Daoy (cell line): Measurements from ENCODE around the gene MARCHF2. TPM values are rescaled to one million over a fixed set of nuclear protein-coding genes. Genes with fewer than 3 reads are reported as not detected.
A peak's percentile ranks its signal among the peaks of the same experiment; 100 is the strongest.
"Not testable (repeated sequence)": the region's sequence is repeated elsewhere in the genome, so short reads cannot be mapped to it uniquely, and the experiment has no call there.

Source experiments
- DNase-seq: peaks from one replicate; pipeline ENCODE4 v3.0.0-alpha.2; 2015; ENCODE audit warnings: low read depth
- total RNA-seq: library from RNA; depleted of rRNA; stranded (reverse); fragments of >200 nt; shearing (Covaris generic); gene quantifications from 2 replicates; pipeline ENCODE4 v1.2.3, GENCODE V29; 2014; rRNA removed

Gene MARCHF2
- 12.3 and 17.8 TPM in 2 replicates for total RNA-seq

DNA sequence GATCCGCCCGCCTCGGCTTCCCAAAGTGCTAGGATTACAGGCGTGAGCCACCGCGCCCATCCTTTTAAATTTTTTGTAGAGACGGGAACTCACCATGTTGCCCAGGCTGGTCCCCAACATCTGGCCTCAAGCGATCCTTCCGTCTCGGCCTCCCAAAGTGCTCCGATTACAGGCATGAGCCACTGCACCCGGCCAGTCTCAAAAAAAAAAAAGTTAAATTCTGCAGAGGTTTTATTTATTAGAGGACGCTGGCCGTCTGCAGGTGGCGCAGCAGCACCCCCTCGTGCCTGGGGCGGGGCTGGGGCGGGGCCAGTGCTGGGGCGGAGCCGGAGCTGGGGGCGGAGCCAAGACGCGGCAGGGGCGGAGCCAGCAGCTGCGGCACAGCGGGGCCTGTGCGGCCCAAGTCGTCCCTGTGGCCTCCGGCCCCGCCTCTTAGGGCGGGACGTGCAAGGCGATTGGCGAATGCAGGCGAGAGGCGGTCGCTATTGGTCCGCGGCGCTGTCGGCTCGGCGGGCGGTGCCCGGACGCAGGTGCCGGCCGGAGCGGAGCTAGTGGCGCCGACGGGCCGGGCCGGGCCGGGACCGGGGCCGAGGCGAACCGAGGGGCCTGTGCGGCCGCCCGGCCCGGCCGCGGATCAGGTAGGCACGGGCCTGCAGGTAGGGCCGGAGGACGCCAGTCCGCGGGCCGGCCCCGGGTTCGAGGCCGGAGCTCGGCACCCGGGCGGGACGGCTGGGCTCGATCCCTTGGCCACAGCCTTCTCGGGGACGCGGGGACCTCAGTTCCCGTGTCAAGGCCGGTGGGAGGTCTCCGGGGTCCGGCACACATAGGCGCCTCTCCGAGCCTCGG lies at the start of gene MARCHF2:
TSS of gene MARCHF2 (plus strand) at position 523 of the 846 bp plus-strand sequence. CDS start 8,536 bp downstream, outside the sequence.
- DNase-seq: peak; percentile 98

- DNase-seq: peak; percentile 68
Observed at GRCh38 chr19:8363803-8364771, 49.0 kb upstream of the MARCHF2 start, which contains the start of gene ANGPTL4. ANGPTL4 (plus strand) TSS chr19:8364155; CDS start chr19:8364322, 167 bp downstream.

DNA sequence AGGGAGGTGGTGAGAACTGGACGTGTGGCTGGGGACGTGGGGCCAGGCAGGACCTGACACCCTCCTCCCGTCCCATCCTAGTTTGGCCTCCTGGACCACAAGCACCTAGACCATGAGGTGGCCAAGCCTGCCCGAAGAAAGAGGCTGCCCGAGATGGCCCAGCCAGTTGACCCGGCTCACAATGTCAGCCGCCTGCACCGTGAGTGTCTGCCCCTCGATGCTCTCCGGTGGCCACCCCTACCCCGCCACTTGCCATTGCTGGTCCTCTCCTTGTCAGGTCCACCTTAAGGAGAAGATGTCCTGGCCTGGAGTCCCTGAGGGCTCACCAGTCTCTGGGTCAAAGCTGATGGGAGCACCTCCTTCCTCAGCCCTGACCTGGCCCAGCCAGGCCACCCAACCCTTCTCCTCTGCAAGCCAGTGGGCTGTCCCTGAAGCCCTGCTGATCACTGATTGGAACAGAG lies 47.0 kb upstream of the MARCHF2 start:
- DNase-seq: no peak

GRCh38 chr19:8366961-8367326 lies 46.2 kb upstream of the MARCHF2 start:
- no peak for DNase-seq

GRCh38 chr19:8367327-8368001 lies 45.6 kb upstream of the MARCHF2 start:
- DNase-seq: peak; percentile 99

DNA sequence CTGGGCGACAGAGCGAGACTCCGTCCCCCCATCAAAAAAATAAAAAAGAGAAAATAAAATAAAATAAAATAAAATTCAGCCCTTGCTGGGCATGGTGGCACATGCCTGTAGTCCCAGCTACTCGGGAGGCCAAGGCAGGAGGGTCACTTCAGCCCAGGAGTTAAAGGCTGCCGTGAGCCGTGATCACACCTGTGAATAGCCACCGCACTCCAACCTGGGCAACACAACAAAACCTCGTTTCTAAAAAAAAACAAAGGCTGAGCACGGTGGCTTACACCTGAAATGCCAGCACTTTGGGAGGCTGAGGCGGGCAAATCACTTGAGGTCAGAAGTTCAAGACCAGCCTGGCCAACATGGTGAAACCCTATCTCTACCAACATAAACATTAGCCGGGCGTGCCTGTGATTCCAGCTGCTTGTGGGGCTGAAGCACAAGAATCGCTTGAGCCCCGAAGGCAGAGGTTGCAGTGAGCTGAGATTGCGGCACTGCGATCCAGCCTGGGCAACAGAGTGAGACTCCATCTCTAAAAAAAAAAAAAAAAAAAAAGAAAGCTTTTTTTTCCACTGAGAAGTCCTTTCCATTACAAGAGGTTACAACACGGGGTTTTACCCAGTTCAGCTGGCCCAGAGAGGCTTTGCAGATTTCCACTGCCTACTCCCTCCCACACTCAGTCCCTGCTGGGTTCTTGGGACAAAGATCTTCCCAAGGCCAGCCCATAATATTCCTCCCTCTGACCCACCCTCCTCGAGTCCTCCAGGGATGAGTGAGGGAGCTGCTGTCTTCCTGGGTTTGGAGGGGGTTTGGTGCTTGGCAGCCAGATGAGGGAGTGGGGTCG lies 42.7 kb upstream of the MARCHF2 start:
- DNase-seq: no peak

GRCh38 chr19:8371011-8371804 lies 41.9 kb upstream of the MARCHF2 start:
- DNase-seq: no peak

DNA sequence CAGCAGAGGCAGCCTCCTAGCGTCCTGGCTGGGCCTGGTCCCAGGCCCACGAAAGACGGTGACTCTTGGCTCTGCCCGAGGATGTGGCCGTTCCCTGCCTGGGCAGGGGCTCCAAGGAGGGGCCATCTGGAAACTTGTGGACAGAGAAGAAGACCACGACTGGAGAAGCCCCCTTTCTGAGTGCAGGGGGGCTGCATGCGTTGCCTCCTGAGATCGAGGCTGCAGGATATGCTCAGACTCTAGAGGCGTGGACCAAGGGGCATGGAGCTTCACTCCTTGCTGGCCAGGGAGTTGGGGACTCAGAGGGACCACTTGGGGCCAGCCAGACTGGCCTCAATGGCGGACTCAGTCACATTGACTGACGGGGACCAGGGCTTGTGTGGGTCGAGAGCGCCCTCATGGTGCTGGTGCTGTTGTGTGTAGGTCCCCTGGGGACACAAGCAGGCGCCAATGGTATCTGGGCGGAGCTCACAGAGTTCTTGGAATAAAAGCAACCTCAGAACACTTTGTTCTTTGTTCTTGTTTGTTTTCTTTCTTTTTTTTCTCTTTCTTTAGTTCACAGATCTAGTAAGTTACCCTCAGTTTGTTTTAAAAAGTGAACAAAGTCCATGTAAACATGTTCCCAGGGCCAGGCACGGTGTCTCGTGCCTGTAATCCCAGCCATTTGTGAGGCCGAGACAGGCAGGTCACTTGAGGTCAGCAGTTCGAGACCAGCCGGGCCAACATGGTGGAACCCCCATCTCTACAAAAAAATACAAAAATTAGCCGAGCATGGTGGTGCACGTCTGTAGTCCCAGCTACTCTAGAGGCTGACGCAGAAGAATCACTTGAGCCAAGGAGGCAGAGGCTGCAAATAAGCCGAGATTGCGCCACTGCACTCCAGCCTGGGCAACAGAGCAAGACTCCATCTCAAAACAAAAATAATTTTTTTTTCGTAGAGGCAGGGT lies 39.0 kb upstream of the MARCHF2 start:
- no peak for DNase-seq

GRCh38 chr19:8375766-8376165 lies 37.3 kb upstream of the MARCHF2 start:
- not testable (repeated sequence) for DNase-seq

GRCh38 chr19:8376373-8376974 lies 36.6 kb upstream of the MARCHF2 start:
- DNase-seq: not testable (repeated sequence)

- no peak for DNase-seq
Observed at GRCh38 chr19:8377598-8377997, 35.5 kb upstream of the MARCHF2 start.

DNA sequence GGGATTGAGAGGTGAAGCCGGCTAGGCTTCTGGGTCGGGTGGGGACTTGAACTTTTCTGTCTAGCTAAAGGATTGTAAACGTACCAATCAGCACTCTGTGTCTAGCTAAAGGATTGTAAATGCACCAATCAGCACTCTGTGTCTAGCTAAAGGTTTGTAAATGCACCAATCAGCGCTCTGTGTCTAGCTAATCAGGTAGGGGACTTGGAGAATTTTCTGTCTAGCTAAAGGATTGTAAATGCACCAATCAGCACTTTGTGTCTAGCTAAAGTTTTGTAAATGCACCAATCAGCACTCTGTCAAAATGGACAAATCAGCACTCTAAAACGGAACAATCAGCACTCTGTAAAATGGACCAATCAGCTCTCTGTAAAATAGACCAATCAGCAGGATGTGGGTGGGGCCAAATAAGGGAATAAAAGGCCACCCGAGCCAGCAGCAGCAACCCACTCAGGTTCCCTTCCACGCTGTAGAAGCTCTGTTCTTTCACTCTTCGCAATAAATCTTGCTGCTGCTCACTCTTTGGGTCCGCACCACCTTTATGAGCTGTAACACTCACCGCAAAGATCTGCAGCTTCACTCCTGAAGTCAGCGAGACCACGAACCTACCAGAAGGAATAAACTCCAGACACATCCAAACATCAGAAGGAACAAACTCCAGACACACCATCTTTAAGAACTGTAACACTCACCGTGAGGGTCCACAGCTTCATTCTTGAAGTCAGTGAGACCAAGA lies 33.8 kb upstream of the MARCHF2 start:
- not testable (repeated sequence) for DNase-seq

GRCh38 chr19:8384569-8384968 lies 28.5 kb upstream of the MARCHF2 start:
- not testable (repeated sequence) for DNase-seq

DNA sequence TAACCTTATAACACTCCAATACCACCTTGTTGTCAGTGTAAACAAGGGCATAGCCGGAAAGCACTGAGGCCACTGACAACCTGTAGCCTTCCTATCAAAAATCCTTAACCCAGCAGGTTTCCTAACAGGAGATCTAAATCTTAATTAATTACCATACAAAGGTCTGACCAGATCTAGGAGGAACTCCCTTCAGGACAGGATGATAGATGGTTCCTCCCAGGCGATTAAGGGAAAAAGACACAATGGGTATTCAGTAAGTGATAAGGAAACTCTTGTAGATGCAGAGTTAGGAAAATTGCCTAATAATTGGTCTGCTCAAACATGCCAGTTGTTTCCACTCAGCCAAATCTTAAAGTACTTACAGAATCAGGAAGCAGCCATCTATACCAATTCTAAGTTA lies 28.0 kb upstream of the MARCHF2 start:
- DNase-seq: not testable (repeated sequence)

- DNase-seq: not testable (repeated sequence)
Observed at GRCh38 chr19:8385566-8385965, 27.5 kb upstream of the MARCHF2 start.

DNA sequence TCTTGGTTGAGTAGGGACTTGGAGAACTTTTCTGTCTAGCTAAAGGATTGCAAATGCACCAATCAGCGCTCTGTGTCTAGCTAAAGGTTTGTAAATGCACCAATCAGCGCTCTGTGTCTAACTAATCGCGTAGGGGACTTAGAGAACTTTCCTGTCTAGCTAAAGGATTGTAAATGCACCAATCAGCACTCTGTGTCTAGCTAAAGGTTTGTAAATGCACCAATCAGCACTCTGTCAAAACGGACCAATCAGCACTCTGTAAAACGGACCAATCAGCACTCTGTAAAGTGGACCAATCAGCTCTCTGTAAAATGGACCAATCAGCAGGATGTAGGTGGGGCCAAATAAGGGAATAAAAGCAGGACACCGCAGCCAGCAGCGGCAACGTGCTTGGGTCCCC lies 26.7 kb upstream of the MARCHF2 start:
- not testable (repeated sequence) for DNase-seq

GRCh38 chr19:8386990-8387389 lies 26.1 kb upstream of the MARCHF2 start:
- no peak for DNase-seq
